NCI-H2107 (cell line): ENCODE measurements around the gene PSAT1.
"Not testable (repeated sequence)": the region's sequence is repeated elsewhere in the genome, so short reads cannot be mapped to it uniquely, and the experiment has no call there.

ENCODE experiments used
- DNase-seq: peaks from one replicate; lab custom pipeline; 2025; lab: John Stamatoyannopoulos, UW

The PSAT1 gene

GRCh38 chr9:78296893-78297671 is at the start of gene PSAT1:
Gene PSAT1, plus strand, starts transcription at chr9:78297125. Its CDS starts 86 bp downstream, at chr9:78297211.
- peak; percentile 79 for DNase-seq

GRCh38 chr9:78248635-78249034 is 48.3 kb upstream of the PSAT1 start:
- no peak for DNase-seq

DNA sequence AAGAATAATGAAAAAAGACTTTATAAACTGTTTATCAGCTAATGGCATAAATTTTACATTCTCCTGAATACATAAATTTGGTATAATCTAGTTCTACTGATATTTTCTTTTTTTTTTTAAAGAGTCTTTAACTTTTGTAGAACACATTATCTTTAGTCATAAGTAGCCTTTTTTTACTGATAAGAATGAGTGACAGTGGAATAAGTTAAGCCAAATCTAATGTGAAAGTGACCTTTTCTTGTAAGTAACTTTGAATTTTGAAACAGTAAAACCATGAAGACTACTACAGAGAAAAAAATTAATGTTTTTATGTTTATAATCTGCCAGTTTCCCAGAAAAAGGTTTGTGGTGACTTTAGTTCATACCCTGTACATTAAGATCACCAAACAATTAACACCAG is 47.4 kb upstream of the PSAT1 start:
- DNase-seq: no peak

GRCh38 chr9:78252616-78253015 is 44.3 kb upstream of the PSAT1 start:
- DNase-seq: no peak

GRCh38 chr9:78253285-78253684 is 43.6 kb upstream of the PSAT1 start:
- DNase-seq: no peak

GRCh38 chr9:78261403-78262001 is 35.4 kb upstream of the PSAT1 start:
- DNase-seq: no peak

GRCh38 chr9:78262655-78263054 is 34.3 kb upstream of the PSAT1 start:
- DNase-seq: no peak

GRCh38 chr9:78267889-78268288 is 29.0 kb upstream of the PSAT1 start:
- no peak for DNase-seq

GRCh38 chr9:78269784-78270183 is 27.1 kb upstream of the PSAT1 start:
- DNase-seq: no peak

DNA sequence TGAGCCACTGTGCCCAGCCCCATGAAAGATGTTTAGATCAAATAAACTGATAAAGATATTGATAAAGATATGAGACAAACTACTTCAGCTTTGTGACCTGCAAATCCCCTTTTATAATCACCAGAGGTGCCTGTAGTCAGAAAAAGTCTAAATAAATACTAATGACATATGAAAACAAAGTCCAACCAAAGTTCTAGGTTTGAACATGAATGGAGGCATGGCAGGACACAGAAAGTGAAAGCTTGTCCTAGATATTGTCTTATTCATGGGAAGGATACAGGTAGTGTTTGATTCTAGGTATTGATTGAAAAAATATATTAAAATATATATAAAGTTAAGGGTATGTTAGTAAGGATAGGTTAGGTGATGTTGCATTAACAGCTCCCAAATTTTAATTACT is 24.6 kb upstream of the PSAT1 start:
- no peak for DNase-seq

- DNase-seq: no peak
Measured at GRCh38 chr9:78273761-78274160, 23.2 kb upstream of the PSAT1 start.

GRCh38 chr9:78278177-78278777 is 18.6 kb upstream of the PSAT1 start:
- DNase-seq: no peak

DNA sequence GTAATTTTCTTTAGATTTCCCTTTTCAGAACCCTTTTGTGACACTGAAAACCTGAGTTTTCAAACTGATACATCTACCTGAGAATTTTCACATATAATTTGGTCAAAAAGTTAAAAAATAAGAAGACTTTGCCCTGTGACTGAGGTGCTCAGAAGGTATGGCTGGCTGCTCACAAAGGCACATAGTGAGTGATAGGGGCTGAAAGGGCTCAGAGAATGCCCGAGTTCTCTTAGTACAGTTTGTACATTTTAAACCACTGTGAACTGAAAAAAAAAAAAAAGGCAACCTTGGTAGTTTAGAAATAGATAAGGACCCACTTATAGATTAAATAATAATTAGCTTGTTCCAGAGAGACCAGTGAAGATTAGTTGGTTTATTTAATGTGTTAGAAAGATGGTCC is 18.1 kb upstream of the PSAT1 start:
- DNase-seq: no peak

DNA sequence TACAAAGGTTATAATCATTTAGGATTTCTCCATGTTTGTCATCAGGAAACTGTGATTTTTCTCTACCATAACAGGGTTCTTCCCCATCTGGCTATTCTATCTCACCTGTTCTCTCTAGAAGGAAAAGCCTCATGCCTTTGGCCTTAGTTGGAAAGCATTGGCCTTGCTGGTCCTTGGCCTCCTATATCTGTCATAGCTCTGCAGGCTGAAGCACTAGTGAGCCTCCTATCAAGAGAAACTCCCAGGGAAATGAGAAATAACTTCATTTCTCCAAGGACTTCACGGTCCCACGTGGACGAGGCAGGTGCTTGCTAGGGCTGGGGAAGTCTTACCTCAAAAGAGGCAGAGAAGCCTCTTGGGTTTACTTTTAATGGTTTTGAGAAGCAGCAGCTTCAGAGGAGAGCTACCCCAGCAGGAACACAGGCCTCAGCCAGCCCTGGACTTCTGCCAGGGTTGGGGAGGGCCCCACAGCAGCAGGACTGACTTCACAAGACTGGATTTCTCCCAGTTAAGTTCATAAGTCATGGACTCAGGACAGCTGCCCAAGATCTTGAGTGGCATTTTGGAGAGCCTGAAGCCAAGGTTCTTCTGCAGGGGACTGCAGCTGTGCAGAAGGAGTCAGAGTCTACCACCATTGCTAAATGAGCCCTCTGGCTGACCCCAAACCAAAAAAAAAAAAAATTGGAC is 15.8 kb upstream of the PSAT1 start:
- no peak for DNase-seq

- DNase-seq: not testable (repeated sequence)
Measured at GRCh38 chr9:78284181-78284580, 12.7 kb upstream of the PSAT1 start.

- no peak for DNase-seq
Measured at GRCh38 chr9:78286125-78286524, 10.8 kb upstream of the PSAT1 start.

GRCh38 chr9:78286946-78287388 is 10.0 kb upstream of the PSAT1 start:
- DNase-seq: no peak

- DNase-seq: no peak
Measured at GRCh38 chr9:78288214-78288892, 8.6 kb upstream of the PSAT1 start.

- DNase-seq: no peak
Measured at GRCh38 chr9:78289474-78289873, 7.5 kb upstream of the PSAT1 start.

DNA sequence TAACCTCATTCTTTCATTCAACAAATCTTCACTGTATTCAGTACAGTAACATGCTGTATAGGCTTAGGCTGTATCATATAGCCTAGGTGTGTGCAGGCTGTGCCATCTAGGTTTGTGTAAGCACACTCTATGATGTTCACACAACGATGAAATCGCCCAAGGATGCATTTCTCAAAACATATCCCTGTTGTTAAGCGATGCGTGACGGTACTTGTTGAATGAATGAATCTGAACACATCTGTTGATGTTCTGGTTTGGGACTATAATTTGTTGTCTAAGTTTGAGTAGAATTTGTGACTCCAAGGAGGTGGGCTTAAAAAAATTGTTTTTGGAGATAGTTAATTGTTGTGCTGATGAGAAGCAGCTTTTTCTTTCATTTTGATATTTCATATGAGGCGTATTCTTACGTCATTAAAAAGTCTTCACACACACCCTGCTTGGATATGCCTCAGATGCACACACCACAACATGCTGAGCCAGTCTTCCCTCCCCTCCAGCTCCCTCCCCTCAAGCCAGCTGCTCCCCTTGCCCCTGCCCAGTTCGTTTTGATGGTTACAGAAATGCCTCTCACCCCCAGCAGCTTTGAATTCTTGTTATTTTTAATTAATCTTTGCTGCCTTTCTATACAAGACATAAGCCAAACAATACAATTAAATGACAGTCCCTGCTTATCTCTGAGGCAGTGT is 5.5 kb upstream of the PSAT1 start:
- no peak for DNase-seq

DNA sequence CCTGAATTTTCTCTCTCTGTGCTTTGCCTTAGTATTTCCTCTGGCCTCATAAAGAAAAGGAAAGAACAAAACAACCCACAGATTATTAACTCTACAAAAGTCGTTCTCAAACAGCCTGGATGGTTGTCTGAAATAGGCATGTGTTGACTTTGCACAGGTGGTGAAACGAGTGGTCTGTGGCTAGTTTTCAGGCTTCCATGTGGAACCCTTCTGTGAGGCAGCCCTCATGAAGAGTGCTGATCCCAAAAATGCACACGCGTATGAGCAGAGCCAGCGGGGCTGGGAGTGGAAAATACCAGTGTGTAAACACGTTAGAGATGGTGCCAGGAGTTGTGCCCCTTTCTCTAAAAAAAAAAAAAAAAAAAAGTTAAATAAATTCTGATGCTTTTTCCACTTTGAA is 4.9 kb upstream of the PSAT1 start:
- no peak for DNase-seq
